ENCODE measurements around the gene NAA16.

The NAA16 gene

GRCh38 chr13:41302743-41303142 is 8.3 kb upstream of the NAA16 start:
- DNase-seq (ENCODE audit: extremely low read depth in 1 of 2, low read depth in 1 of 2): no peak

- DNase-seq (ENCODE audit: extremely low read depth in 1 of 2, low read depth in 1 of 2): no peak
These were observed 6.5 kb upstream of the NAA16 start for GRCh38 chr13:41304551-41304950.

GRCh38 chr13:41306271-41307145 is 4.6 kb upstream of the NAA16 start:
- DNase-seq (ENCODE audit: extremely low read depth in 1 of 2, low read depth in 1 of 2): no peak

GRCh38 chr13:41307884-41308640 is 3.0 kb upstream of the NAA16 start:
- DNase-seq (ENCODE audit: extremely low read depth in 1 of 2, low read depth in 1 of 2): no peak

GRCh38 chr13:41311406-41312175 is 524 bp downstream of the NAA16 start:
- peak; percentile 19 to 30 for DNase-seq (ENCODE audit: extremely low read depth in 1 of 2, low read depth in 1 of 2)

- DNase-seq (ENCODE audit: extremely low read depth in 1 of 2, low read depth in 1 of 2): no peak
These were observed 1.1 kb downstream of the NAA16 start for GRCh38 chr13:41312176-41312500.

GRCh38 chr13:41313117-41313516 is 2.0 kb downstream of the NAA16 start:
- no peak for DNase-seq (ENCODE audit: extremely low read depth in 1 of 2, low read depth in 1 of 2)

- no peak for DNase-seq (ENCODE audit: extremely low read depth in 1 of 2, low read depth in 1 of 2)
These were observed 2.7 kb downstream of the NAA16 start for GRCh38 chr13:41313659-41314197.

GRCh38 chr13:41315443-41316047 is 4.5 kb downstream of the NAA16 start:
- no peak for DNase-seq (ENCODE audit: extremely low read depth in 1 of 2, low read depth in 1 of 2)

GRCh38 chr13:41317243-41317642 is 6.2 kb downstream of the NAA16 start:
- no peak for DNase-seq (ENCODE audit: extremely low read depth in 1 of 2, low read depth in 1 of 2)

- no peak for DNase-seq (ENCODE audit: extremely low read depth in 1 of 2, low read depth in 1 of 2)
These were observed 14.7 kb downstream of the NAA16 start for GRCh38 chr13:41325752-41326151.

GRCh38 chr13:41326661-41327060 is 15.6 kb downstream of the NAA16 start:
- DNase-seq (ENCODE audit: extremely low read depth in 1 of 2, low read depth in 1 of 2): no peak

- no peak for DNase-seq (ENCODE audit: extremely low read depth in 1 of 2, low read depth in 1 of 2)
These were observed 17.1 kb downstream of the NAA16 start for GRCh38 chr13:41327994-41328790.

GRCh38 chr13:41332829-41333228 is 21.8 kb downstream of the NAA16 start:
- DNase-seq (ENCODE audit: extremely low read depth in 1 of 2, low read depth in 1 of 2): no peak

GRCh38 chr13:41334810-41335209 is 23.7 kb downstream of the NAA16 start:
- DNase-seq (ENCODE audit: extremely low read depth in 1 of 2, low read depth in 1 of 2): no peak

- no peak for DNase-seq (ENCODE audit: extremely low read depth in 1 of 2, low read depth in 1 of 2)
These were observed 33.3 kb downstream of the NAA16 start for GRCh38 chr13:41344358-41344757.

GRCh38 chr13:41345165-41345913 is 34.3 kb downstream of the NAA16 start:
- DNase-seq (ENCODE audit: extremely low read depth in 1 of 2, low read depth in 1 of 2): no peak

- DNase-seq (ENCODE audit: extremely low read depth in 1 of 2, low read depth in 1 of 2): no peak
These were observed 35.0 kb downstream of the NAA16 start for GRCh38 chr13:41345914-41346589.

Measured in stimulated activated CD8-positive, alpha-beta memory T cell treated with anti-CD3 and anti-CD28 coated beads, Interleukin-7, amount 100 ng/mL, for 48 hours (primary cell).